Neural cell (in vitro differentiated cells): ENCODE data around the gene KCNE1. TPM values are rescaled to one million over a fixed set of nuclear protein-coding genes. Genes with fewer than 3 reads are reported as not detected.

Source experiments
- H2AFZ ChIP-seq: fragments of 200-600, 300-800 bp; sonication (generic), shearing (Covaris generic); 2 replicates; pipeline ENCODE4 v1.6.0; 2014; ENCODE audit warnings: low read depth, mild to moderate bottlenecking, antibody characterized with exemption, low read length, moderate library complexity
- H3F3A ChIP-seq: fragments of 200-600 bp; shearing (Covaris generic); 2 replicates; pipeline ENCODE4 v1.6.1; 2016; ENCODE audit warnings: mild to moderate bottlenecking, moderate library complexity, mixed read lengths, antibody characterized with exemption, low read length; ENCODE audit not compliant: insufficient read depth, poor library complexity, severe bottlenecking
- H3K27ac ChIP-seq: fragments of 200-600, 300-800 bp; sonication (generic), shearing (Covaris generic); 2 replicates; pipeline ENCODE4 v1.5.1; 2014; ENCODE audit warnings: mild to moderate bottlenecking, low read length, moderate library complexity
- H3K27me3 ChIP-seq: fragments of 300-800, 200-600 bp; sonication (generic), shearing (Covaris generic); 2 replicates; pipeline ENCODE4 v1.6.0; 2014; ENCODE audit warnings: mild to moderate bottlenecking, low read depth, low read length, moderate library complexity; ENCODE audit not compliant: insufficient read depth
- H3K36me3 ChIP-seq: fragments of 300-800, 200-600 bp; sonication (generic), shearing (Covaris generic); 2 replicates; pipeline ENCODE4 v1.5.1; 2014; ENCODE audit warnings: mild to moderate bottlenecking, antibody characterized with exemption, low read length, moderate library complexity; ENCODE audit not compliant: insufficient read depth
- H3K4me2 ChIP-seq: fragments of 300-800, 200-600 bp; sonication (generic), shearing (Covaris generic); 2 replicates; pipeline ENCODE4 v1.6.0; 2014; ENCODE audit warnings: mild to moderate bottlenecking, low read length
- H3K4me3 ChIP-seq: fragments of 300-800, 200-600 bp; sonication (generic), shearing (Covaris generic); 2 replicates; pipeline ENCODE4 v1.5.1; 2014; ENCODE audit warnings: mild to moderate bottlenecking, low read length, moderate library complexity
- H3K79me2 ChIP-seq: fragments of 200-600 bp; shearing (Covaris generic); replicated peaks from 2 replicates; pipeline ENCODE4 v1.6.0; 2014; ENCODE audit warnings: mild to moderate bottlenecking, low read length, moderate library complexity; ENCODE audit not compliant: insufficient read depth
- H3K9ac ChIP-seq: fragments of 300-800, 200-600 bp; sonication (generic), shearing (Covaris generic); 2 replicates; pipeline ENCODE4 v1.6.1; 2016; ENCODE audit warnings: mild to moderate bottlenecking, low read length, mixed read lengths
- H3K9me2 ChIP-seq: fragments of 200-600 bp; shearing (Covaris generic); 2 replicates; pipeline ENCODE4 v1.6.1; 2016; ENCODE audit warnings: mild to moderate bottlenecking, low read length, mixed read lengths; ENCODE audit not compliant: insufficient read depth
- H3K9me3 ChIP-seq: fragments of 200-600, 300-800 bp; sonication (generic), shearing (Covaris generic); 2 replicates; pipeline ENCODE4 v1.6.1; 2016; ENCODE audit warnings: mild to moderate bottlenecking, mixed run types, low read length, moderate library complexity, mixed read lengths
- H4K20me1 ChIP-seq: fragments of 200-600 bp; shearing (Covaris generic); 2 replicates; pipeline ENCODE4 v1.6.1; 2016; ENCODE audit warnings: mild to moderate bottlenecking, mixed run types; ENCODE audit not compliant: insufficient read depth
- EP300 ChIP-seq: fragments of 450-650 bp; conservative IDR thresholded peaks from 2 replicates; pipeline ENCODE4 v1.6.1; 2014; ENCODE audit warnings: antibody characterized with exemption, mild to moderate bottlenecking, moderate library complexity; ENCODE audit not compliant: poor library complexity, severe bottlenecking
- EZH2 ChIP-seq: fragments of 200-600, 300-800 bp; shearing (Covaris generic), sonication (generic); IDR thresholded peaks from 2 replicates; pipeline ENCODE4 v1.6.1; 2014; ENCODE audit warnings: antibody characterized with exemption, low read length, borderline replicate concordance, mild to moderate bottlenecking; ENCODE audit not compliant: insufficient read depth, poor library complexity, severe bottlenecking
- MXI1 ChIP-seq: fragments of 450-650 bp; conservative IDR thresholded peaks from 2 replicates; pipeline ENCODE4 v1.6.1; 2014; ENCODE audit warnings: antibody characterized with exemption, mild to moderate bottlenecking; ENCODE audit not compliant: poor library complexity, severe bottlenecking
- RAD21 ChIP-seq: fragments of 450-650 bp; conservative IDR thresholded peaks from 2 replicates; pipeline ENCODE4 v1.6.1; 2014; ENCODE audit warnings: antibody characterized with exemption, mild to moderate bottlenecking, moderate library complexity
- REST ChIP-seq: IDR thresholded peaks from 2 replicates; pipeline ENCODE4 v1.6.1; 2012; ENCODE audit warnings: borderline replicate concordance
- SMC3 ChIP-seq: fragments of 450-650 bp; conservative IDR thresholded peaks from 2 replicates; pipeline ENCODE4 v1.6.1; 2014; ENCODE audit warnings: antibody characterized with exemption, mild to moderate bottlenecking, moderate library complexity; ENCODE audit not compliant: poor library complexity
- TAF1 ChIP-seq: IDR thresholded peaks from 2 replicates; pipeline ENCODE4 v1.6.1; 2012; ENCODE audit warnings: low read depth
- polyA plus RNA-seq: library from polyadenylated mRNA; depleted of rRNA; stranded (reverse); fragments of >200 nt; gene quantifications from 2 replicates; pipeline ENCODE4 v1.2.3, GENCODE V29; 2014
- TF ChIP-seq, protein P1 (sequence below): fragments of 450-650 bp; IDR thresholded peaks from 2 replicates; pipeline ENCODE4 v1.5.1; 2014; ENCODE audit warnings: antibody characterized with exemption, mild to moderate bottlenecking, moderate library complexity; ENCODE audit not compliant: poor library complexity, severe bottlenecking

KCNE1 gene
- polyA plus RNA-seq, 1 donor from 2014 or later: not detected

DNA sequence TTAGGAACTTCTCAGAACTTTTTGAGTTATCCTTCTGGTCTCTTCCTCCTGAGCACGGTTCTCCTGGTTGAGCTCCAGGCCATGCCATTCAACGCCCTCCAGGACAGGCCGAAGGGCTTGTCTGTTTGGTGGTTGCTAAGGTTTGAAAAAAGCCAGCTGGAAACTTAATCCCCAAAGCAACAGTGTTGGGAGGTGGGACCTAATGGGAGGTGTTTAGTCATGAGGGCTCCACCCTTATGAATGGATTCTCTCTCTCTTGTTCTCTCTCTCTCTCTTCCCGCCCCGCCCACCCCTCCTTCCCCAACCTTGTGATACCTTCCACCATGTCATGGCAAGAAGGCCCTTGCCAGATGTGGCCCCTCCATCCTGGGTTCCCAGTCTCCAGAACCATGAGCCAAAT, 829 bp downstream of the KCNE1 start:
- H3K79me2 ChIP-seq: no peaks in the 10 kb centered on the region

GRCh38 chr21:34510148-34511142, 1.6 kb downstream of the KCNE1 start:
- no peaks in the 10 kb centered on the region for H3K9me3 ChIP-seq
- no peaks in the 10 kb centered on the region for H3F3A ChIP-seq
- no peaks in the 10 kb centered on the region for H3K27me3 ChIP-seq
- H3K4me2 ChIP-seq: no peak overlapping the region
- no peaks in the 10 kb centered on the region for H3K79me2 ChIP-seq
- H3K9me2 ChIP-seq: no peaks in the 10 kb centered on the region
- H3K36me3 ChIP-seq: no peaks in the 10 kb centered on the region
- H3K27ac ChIP-seq: no peak overlapping the region
- no peak overlapping the region for H2AFZ ChIP-seq
- H3K4me3 ChIP-seq: no peak overlapping the region
- H3K9ac ChIP-seq: no peak overlapping the region
- H4K20me1 ChIP-seq: no peaks in the 10 kb centered on the region
- no peak for TF ChIP-seq RAD21
- no peak for TF ChIP-seq TAF1
- TF ChIP-seq MXI1: no peak
- TF ChIP-seq EZH2: no peak
- TF ChIP-seq, protein P1, sequence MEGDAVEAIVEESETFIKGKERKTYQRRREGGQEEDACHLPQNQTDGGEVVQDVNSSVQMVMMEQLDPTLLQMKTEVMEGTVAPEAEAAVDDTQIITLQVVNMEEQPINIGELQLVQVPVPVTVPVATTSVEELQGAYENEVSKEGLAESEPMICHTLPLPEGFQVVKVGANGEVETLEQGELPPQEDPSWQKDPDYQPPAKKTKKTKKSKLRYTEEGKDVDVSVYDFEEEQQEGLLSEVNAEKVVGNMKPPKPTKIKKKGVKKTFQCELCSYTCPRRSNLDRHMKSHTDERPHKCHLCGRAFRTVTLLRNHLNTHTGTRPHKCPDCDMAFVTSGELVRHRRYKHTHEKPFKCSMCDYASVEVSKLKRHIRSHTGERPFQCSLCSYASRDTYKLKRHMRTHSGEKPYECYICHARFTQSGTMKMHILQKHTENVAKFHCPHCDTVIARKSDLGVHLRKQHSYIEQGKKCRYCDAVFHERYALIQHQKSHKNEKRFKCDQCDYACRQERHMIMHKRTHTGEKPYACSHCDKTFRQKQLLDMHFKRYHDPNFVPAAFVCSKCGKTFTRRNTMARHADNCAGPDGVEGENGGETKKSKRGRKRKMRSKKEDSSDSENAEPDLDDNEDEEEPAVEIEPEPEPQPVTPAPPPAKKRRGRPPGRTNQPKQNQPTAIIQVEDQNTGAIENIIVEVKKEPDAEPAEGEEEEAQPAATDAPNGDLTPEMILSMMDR: no peak
- no peak for TF ChIP-seq SMC3
- no peak for TF ChIP-seq REST

More for the DNA sequence above, 829 bp downstream of the KCNE1 start:
- no peak overlapping the region for H3K4me3 ChIP-seq
- H3K4me2 ChIP-seq: no peak overlapping the region
- H3F3A ChIP-seq: no peaks in the 10 kb centered on the region
- no peak overlapping the region for H3K27ac ChIP-seq
- no peak overlapping the region for H3K9ac ChIP-seq
- no peaks in the 10 kb centered on the region for H4K20me1 ChIP-seq
- no peak overlapping the region for H2AFZ ChIP-seq
- H3K36me3 ChIP-seq: no peaks in the 10 kb centered on the region
- no peaks in the 10 kb centered on the region for H3K27me3 ChIP-seq
- H3K9me3 ChIP-seq: no peaks in the 10 kb centered on the region
- TF ChIP-seq REST (no peak), SMC3 (no peak), EP300 (no peak), TAF1 (no peak)
- TF ChIP-seq, protein P1: no peak
- H3K9me2 ChIP-seq: no peaks in the 10 kb centered on the region
